DND-41 (cell line): ENCODE measurements around the gene KBTBD13.
"Not testable (repeated sequence)": the region's sequence is repeated elsewhere in the genome, so short reads cannot be mapped to it uniquely, and the experiment has no call there.

ENCODE experiments used
- ATAC-seq: fragments of 200-7000 bp; cut with Tn5 transposase; 3 replicates; pipeline ENCODE4 v1.9.1; 2021; ENCODE audit warnings: low read depth; ENCODE audit not compliant: insufficient read depth
- DNase-seq: peaks from one replicate; pipeline ENCODE4 v3.0.0-alpha.2; 2020
- H2AFZ ChIP-seq: 2 replicates; pipeline ENCODE4 v1.6.0; 2012; ENCODE audit warnings: low read depth, low read length
- H3K27ac ChIP-seq: 2 replicates; pipeline ENCODE4 v1.5.1; 2012; ENCODE audit warnings: low read length, inconsistent platforms
- H3K27me3 ChIP-seq: fragments of 200-600 bp; sonication (generic); 2 replicates; pipeline ENCODE4 v1.6.0; 2012; ENCODE audit warnings: low read length, mild to moderate bottlenecking, inconsistent platforms; ENCODE audit not compliant: insufficient read depth, poor library complexity
- H3K36me3 ChIP-seq: 2 replicates; pipeline ENCODE4 v1.5.1; 2012; ENCODE audit warnings: low read length, inconsistent platforms; ENCODE audit not compliant: insufficient read depth
- H3K4me1 ChIP-seq: 2 replicates; pipeline ENCODE4 v1.5.1; 2012; ENCODE audit warnings: mild to moderate bottlenecking, low read length; ENCODE audit not compliant: insufficient read depth
- H3K4me2 ChIP-seq: 2 replicates; pipeline ENCODE4 v1.6.0; 2012; ENCODE audit warnings: mild to moderate bottlenecking, moderate library complexity, low read length, inconsistent platforms; ENCODE audit not compliant: insufficient read depth
- H3K4me3 ChIP-seq, 2 experiments: fragments of 200-600 bp in 1 of 2; shearing (Covaris generic) in 1 of 2; 2 replicates each; pipeline ENCODE4 v1.5.1; 2012 to 2016; ENCODE audit warnings: inconsistent platforms in 2 of 2, low read length in 2 of 2, mild to moderate bottlenecking in 2 of 2, low read depth in 1 of 2, moderate library complexity in 1 of 2
- H3K79me2 ChIP-seq: 2 replicates; pipeline ENCODE4 v1.6.0; 2012; ENCODE audit warnings: low read length, inconsistent platforms; ENCODE audit not compliant: insufficient read depth
- H3K9ac ChIP-seq: 2 replicates; pipeline ENCODE4 v1.6.0; 2012; ENCODE audit warnings: low read depth, mild to moderate bottlenecking, inconsistent platforms, low read length, moderate library complexity
- H3K9me3 ChIP-seq: 2 replicates; pipeline ENCODE4 v1.5.1; 2012; ENCODE audit warnings: low read length, moderate library complexity, mild to moderate bottlenecking, inconsistent platforms; ENCODE audit not compliant: insufficient read depth, severe bottlenecking
- H4K20me1 ChIP-seq: 2 replicates; pipeline ENCODE4 v1.6.0; 2012; ENCODE audit warnings: low read length; ENCODE audit not compliant: insufficient read depth
- EZH2 ChIP-seq: IDR thresholded peaks from 3 replicates; pipeline ENCODE4 v1.6.1; 2012; ENCODE audit warnings: borderline replicate concordance, low read depth, mild to moderate bottlenecking, moderate library complexity, low read length, inconsistent platforms; ENCODE audit not compliant: severe bottlenecking
- TF ChIP-seq, protein P1 (sequence below): IDR thresholded peaks from 2 replicates; pipeline ENCODE4 v1.5.1; 2012; ENCODE audit warnings: borderline replicate concordance, low read length, moderate library complexity, mild to moderate bottlenecking; ENCODE audit not compliant: poor library complexity, severe bottlenecking; ENCODE audit errors: extremely low read depth

The KBTBD13 gene

GRCh38 chr15:65069779-65070546 lies 6.6 kb upstream of the KBTBD13 start:
- DNase-seq (no peak), ATAC-seq (no peak)
- no peaks in the 10 kb centered on the region for H3K79me2 ChIP-seq
- TF ChIP-seq, protein P1, sequence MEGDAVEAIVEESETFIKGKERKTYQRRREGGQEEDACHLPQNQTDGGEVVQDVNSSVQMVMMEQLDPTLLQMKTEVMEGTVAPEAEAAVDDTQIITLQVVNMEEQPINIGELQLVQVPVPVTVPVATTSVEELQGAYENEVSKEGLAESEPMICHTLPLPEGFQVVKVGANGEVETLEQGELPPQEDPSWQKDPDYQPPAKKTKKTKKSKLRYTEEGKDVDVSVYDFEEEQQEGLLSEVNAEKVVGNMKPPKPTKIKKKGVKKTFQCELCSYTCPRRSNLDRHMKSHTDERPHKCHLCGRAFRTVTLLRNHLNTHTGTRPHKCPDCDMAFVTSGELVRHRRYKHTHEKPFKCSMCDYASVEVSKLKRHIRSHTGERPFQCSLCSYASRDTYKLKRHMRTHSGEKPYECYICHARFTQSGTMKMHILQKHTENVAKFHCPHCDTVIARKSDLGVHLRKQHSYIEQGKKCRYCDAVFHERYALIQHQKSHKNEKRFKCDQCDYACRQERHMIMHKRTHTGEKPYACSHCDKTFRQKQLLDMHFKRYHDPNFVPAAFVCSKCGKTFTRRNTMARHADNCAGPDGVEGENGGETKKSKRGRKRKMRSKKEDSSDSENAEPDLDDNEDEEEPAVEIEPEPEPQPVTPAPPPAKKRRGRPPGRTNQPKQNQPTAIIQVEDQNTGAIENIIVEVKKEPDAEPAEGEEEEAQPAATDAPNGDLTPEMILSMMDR: no peak
- TF ChIP-seq EZH2: no peak
- no peaks in the 10 kb centered on the region for H3K27me3 ChIP-seq
- no peaks in the 10 kb centered on the region for H3K9me3 ChIP-seq
- H3K27ac ChIP-seq: no peak overlapping the region
- H3K36me3 ChIP-seq: no peaks in the 10 kb centered on the region
- H3K4me3 ChIP-seq: no peak overlapping the region
- H3K4me2 ChIP-seq: no peak overlapping the region
- no peak overlapping the region for H3K9ac ChIP-seq
- no peaks in the 10 kb centered on the region for H4K20me1 ChIP-seq
- no peak overlapping the region for H2AFZ ChIP-seq
- H3K4me1 ChIP-seq: no peaks in the 10 kb centered on the region

GRCh38 chr15:65071381-65071811 lies 5.2 kb upstream of the KBTBD13 start:
- Histone ChIP-seq H3K9ac (no peak overlapping the region), H3K79me2 (no peaks in the 10 kb centered on the region), H4K20me1 (no peaks in the 10 kb centered on the region), H3K4me1 (no peaks in the 10 kb centered on the region), H3K4me2 (no peak overlapping the region), H3K9me3 (no peaks in the 10 kb centered on the region), H3K4me3 (no peak overlapping the region), H3K27me3 (no peaks in the 10 kb centered on the region), H3K36me3 (no peaks in the 10 kb centered on the region), H3K27ac (no peak overlapping the region), H2AFZ (no peak overlapping the region)
- ATAC-seq (no peak), DNase-seq (no peak)
- TF ChIP-seq EZH2: no peak

- TF ChIP-seq, protein P1: no peak
- no peak for DNase-seq
- H3K27ac ChIP-seq: no peak overlapping the region
- H3K36me3 ChIP-seq: no peaks in the 10 kb centered on the region
- no peaks in the 10 kb centered on the region for H4K20me1 ChIP-seq
- ATAC-seq: no peak
- H3K4me1 ChIP-seq: no peaks in the 10 kb centered on the region
- H2AFZ ChIP-seq: no peak overlapping the region
- H3K79me2 ChIP-seq: no peaks in the 10 kb centered on the region
- no peak overlapping the region for H3K4me2 ChIP-seq
- no peak overlapping the region for H3K4me3 ChIP-seq
- no peaks in the 10 kb centered on the region for H3K9me3 ChIP-seq
- no peak overlapping the region for H3K9ac ChIP-seq
- no peaks in the 10 kb centered on the region for H3K27me3 ChIP-seq
Measured at GRCh38 chr15:65072027-65072426, 4.5 kb upstream of the KBTBD13 start.

GRCh38 chr15:65072617-65073016 lies 3.9 kb upstream of the KBTBD13 start:
- H3K27me3 ChIP-seq: no peaks in the 10 kb centered on the region
- H4K20me1 ChIP-seq: no peaks in the 10 kb centered on the region
- no peaks in the 10 kb centered on the region for H3K4me1 ChIP-seq
- no peak overlapping the region for H3K4me3 ChIP-seq
- H3K79me2 ChIP-seq: no peaks in the 10 kb centered on the region
- H3K27ac ChIP-seq: no peak overlapping the region
- no peaks in the 10 kb centered on the region for H3K9me3 ChIP-seq
- ATAC-seq (no peak), DNase-seq (no peak)
- H3K4me2 ChIP-seq: no peak overlapping the region
- H3K9ac ChIP-seq: no peak overlapping the region
- H3K36me3 ChIP-seq: no peaks in the 10 kb centered on the region
- TF ChIP-seq, protein P1: no peak
- no peak for TF ChIP-seq EZH2
- H2AFZ ChIP-seq: no peak overlapping the region

DNA sequence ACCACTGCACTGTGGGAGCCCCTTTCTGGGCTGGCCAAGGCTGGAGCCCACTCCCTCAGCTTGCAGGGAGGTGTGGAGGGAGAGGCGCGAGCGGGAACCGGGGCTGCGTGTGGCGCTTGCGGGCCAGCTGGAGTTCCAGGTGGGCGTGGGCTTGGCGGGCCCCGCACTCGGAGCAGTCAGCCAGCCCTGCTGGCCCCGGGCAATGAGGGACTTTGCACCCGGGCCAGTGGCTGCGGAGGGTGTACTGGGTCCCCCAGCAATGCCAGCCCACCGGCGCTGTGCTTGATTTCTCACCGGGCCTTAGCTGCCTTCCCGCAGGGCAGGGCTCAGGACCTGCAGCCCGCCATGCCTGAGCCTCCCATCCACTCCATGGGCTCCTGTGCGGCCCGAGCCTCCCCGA lies 1.6 kb upstream of the KBTBD13 start:
- not testable (repeated sequence) for H3K9me3 ChIP-seq, H3K4me1 ChIP-seq, DNase-seq

More for the DNA sequence above, 1.6 kb upstream of the KBTBD13 start:
- H3K4me3 ChIP-seq, H3K79me2 ChIP-seq, H3K9ac ChIP-seq, H3K36me3 ChIP-seq, H3K27ac ChIP-seq, ATAC-seq, H3K4me2 ChIP-seq, H2AFZ ChIP-seq, H4K20me1 ChIP-seq, H3K27me3 ChIP-seq: not testable (repeated sequence)
